GM12801 (cell line): ENCODE results near the gene EXOC8.

Source experiments
- CTCF ChIP-seq: IDR thresholded peaks from one replicate; pipeline ENCODE4 v1.5.1; 2011; ENCODE audit warnings: control low read depth; ENCODE audit not compliant: insufficient read length; ENCODE audit errors: extremely low read depth

EXOC8 gene

GRCh38 chr1:231351816-231352215 lies 14.2 kb upstream of the EXOC8 start:
- TF ChIP-seq CTCF = no peak

- TF ChIP-seq CTCF = no peak
Observed at GRCh38 chr1:231348442-231348841, 10.8 kb upstream of the EXOC8 start.

DNA sequence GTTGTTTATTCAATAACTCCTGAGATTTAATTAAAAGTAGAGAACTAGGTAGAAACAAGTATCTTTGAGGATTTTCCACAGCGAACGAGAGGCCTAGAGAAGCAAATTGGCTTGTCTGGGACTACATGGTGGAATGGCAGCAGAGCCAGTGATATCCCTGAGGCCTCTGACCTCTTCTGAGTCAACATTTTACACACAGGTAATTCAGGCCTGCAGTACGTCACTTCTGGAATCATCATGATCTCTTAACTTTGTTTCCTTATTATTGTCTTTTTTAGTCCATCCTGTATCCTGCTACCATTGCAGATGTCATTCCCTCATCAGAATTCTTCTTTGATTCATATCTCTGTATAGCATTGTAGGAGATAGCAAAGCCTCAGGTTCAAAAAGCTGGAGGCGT lies 10.3 kb upstream of the EXOC8 start:
- no peak for TF ChIP-seq CTCF

GRCh38 chr1:231340328-231341013 lies 2.8 kb upstream of the EXOC8 start:
- TF ChIP-seq CTCF = no peak

GRCh38 chr1:231338270-231339128 lies 847 bp upstream of the EXOC8 start, which contains the start of gene SPRTN:
Gene SPRTN (plus strand): TSS chr1:231338293. CDS start chr1:231338384, 91 bp downstream.
- no peak for TF ChIP-seq CTCF

GRCh38 chr1:231337043-231337471 lies 595 bp downstream of the EXOC8 start:
- TF ChIP-seq CTCF = no peak
